Measurements from ENCODE around the gene CNTFR.

CNTFR gene

GRCh38 chr9:34590381-34591247, 1.1 kb upstream of the CNTFR start:
- no peak for DNase-seq (ENCODE audit: low spot score)

GRCh38 chr9:34588671-34589635, 571 bp downstream of the CNTFR start:
- DNase-seq (ENCODE audit: low spot score), result no peak

DNA sequence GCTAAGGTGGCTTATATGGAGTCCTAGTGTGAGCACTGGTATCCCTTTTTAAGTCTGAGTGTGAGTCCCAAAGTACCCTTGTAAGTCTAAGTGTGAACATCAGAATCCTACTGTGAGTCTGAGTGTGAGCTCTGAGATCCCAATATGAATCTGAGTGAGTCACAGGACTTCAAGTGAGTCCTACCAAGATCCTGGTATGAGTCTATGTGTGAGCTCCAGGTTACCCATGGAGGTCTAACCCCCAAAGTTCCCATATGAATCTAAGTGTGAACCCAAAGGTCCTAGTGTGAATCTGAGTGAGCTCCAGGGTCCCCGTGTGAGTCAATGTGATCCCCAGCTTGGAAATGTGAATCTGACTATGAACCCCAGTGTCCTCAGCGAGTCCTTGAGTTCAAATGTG, 2.3 kb downstream of the CNTFR start:
- no peak for DNase-seq (ENCODE audit: low spot score)

GRCh38 chr9:34585946-34586669, 3.4 kb downstream of the CNTFR start:
- DNase-seq (ENCODE audit: low spot score), result no peak

- no peak for DNase-seq (ENCODE audit: low spot score)
Measured at GRCh38 chr9:34584970-34585369, 4.6 kb downstream of the CNTFR start.

- no peak for DNase-seq (ENCODE audit: low spot score)
Measured at GRCh38 chr9:34582787-34583186, 6.7 kb downstream of the CNTFR start.

DNA sequence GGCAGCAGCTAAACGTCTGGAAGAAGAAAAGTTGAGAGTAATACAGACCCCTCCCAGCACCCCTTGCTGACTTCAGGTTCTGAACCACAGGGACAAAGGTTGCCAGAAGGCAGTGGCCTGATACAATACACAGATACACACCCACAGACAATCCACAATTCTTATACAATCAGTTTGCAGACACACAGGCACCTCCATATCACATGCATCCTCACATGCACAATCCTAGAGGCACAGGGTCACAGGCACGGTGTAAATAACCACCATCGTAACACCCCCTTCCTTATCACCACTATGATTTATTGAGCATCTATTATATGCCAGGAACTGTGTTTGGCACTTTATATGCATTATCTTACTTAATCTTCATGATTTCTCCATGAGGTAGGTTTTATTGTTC, 8.2 kb downstream of the CNTFR start:
- DNase-seq (ENCODE audit: low spot score), result no peak

DNA sequence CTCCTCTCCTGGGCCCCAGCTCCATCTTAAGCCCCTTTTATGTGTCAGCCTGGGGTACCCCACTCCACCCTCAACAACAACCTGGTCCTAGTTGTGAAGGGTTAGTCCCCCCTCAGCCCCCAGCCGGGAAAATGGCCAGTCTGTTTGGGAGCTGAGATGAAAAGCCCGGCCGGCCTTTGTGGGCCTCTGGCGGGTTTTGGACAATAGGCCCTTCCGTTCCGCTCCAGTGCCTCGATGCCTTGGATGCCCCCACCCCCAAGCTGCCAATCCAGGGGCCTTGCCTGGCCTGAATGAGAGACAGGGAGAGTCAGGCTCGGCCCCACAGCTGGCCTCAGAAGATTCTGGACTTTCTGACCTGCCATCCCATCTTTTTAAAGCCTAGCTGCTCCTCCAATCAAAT, 9.2 kb downstream of the CNTFR start:
- no peak for DNase-seq (ENCODE audit: low spot score)

GRCh38 chr9:34579808-34580163, 9.7 kb downstream of the CNTFR start:
- DNase-seq (ENCODE audit: low spot score), result no peak

DNA sequence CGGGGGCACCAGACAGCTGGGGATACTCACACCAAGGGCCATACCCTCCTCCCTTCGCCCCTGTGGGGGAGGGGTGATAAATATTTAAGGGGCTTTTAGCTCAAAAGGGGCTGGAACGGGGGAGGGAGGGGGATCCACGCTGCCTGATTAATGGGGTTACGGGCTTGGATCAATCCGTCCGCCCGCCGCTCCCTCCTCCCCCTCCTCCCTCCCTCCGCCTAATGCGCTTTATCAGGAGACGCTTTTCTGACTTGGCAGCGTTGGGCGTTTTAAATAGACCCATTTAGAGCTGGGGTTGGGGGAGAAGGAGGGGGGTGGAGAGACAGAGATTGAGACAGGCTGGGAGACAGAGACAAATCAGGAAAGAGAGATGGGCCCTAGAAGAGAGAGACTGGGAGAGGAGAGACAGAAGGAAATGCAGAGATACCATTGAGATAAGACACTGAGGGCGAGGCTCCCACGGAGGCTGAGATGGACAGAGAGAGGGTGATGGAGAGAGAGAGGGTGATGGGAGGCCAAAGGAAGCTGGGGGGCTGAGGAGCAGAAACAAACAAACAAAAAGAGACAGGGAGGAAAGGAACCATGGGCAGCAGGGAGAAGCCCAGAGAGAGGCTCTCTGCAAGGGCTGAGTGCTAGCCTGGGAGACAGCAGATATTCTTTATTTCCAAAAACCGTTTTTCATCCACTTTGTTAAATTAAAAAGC, 10.3 kb downstream of the CNTFR start:
- DNase-seq (ENCODE audit: low spot score), result no peak

DNA sequence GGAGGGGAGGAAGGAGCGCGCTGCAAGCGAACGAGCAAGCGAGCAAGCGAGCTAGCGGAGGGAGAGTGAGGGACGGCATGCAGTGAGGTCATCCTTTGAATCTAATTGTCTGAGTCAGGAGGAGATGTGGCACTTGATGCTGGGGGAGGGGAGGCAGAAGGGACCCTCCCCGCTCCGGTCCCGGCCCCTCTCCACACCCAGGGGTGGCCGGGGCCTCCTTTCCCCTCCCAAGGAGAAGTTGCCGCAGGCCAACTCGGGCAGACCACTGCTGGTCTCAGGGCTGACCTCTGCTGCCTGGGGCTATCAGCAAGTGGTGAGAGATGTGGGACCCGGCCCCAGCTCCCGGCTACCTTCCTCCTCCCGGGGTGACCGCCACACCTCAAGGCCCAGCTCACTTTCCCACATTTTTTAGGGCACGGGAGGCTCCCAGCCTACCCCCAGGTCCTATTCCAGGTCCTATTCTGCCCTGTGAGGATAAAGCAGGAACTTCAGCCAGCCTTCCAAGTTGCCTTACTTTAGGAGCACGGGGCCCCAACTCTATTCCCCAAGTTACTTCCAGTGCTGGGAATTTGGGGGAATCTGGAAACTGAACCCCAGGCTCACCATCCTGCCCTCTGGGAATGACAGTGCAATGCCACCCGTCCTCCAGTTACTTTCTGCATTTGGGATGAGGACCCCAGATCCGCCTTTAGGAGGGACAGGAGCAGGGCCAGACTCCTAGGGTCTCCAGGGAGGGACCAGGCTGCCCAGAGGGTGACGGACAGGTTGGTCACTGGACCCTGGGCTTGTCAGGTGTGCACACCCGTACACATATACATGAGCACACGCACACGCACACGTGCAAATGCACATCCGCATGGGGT, 11.1 kb downstream of the CNTFR start:
- no peak for DNase-seq (ENCODE audit: low spot score)

DNA sequence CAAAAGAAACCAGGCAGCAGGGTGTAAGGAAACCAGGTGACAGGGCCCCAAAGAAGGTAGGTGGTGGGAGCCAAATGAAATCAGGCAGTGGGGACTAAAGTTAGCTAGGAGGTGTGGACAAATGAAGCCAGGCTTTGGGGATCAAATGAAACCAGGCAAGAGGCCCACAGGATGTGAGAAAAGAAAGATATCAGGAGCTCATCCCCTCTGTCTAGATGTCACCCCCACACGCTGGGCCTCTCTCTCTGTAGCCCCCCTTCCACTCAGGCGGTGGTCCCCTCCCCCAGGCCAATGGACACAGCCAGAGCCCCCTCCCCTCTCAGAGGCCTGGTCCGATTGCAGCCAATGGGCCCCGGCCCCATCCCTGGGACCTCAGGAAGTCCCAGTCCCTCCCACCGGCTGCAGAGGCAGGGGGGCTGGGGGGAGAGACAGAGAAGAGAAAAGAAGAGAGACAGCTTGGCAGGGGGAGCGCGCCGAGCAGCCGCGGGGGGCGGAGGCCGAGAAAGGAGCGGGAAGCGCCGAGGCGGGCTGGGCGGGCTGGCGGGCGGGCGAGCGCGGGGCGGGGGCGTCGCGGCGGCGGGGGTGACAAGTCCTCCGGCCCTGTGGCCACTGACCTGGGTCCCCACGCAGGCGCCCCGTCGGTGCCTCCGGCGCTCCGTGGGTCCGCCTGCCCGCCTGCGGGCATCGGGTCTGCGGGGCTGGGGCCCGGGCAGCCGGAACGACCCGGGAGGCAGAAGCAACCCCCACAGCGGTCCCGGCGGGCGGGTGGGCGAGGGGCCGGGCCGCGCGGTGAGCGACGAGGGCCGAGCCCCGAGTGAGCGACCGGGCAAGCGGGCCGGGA, 11.9 kb downstream of the CNTFR start:
- no peak for DNase-seq (ENCODE audit: low spot score)

DNA sequence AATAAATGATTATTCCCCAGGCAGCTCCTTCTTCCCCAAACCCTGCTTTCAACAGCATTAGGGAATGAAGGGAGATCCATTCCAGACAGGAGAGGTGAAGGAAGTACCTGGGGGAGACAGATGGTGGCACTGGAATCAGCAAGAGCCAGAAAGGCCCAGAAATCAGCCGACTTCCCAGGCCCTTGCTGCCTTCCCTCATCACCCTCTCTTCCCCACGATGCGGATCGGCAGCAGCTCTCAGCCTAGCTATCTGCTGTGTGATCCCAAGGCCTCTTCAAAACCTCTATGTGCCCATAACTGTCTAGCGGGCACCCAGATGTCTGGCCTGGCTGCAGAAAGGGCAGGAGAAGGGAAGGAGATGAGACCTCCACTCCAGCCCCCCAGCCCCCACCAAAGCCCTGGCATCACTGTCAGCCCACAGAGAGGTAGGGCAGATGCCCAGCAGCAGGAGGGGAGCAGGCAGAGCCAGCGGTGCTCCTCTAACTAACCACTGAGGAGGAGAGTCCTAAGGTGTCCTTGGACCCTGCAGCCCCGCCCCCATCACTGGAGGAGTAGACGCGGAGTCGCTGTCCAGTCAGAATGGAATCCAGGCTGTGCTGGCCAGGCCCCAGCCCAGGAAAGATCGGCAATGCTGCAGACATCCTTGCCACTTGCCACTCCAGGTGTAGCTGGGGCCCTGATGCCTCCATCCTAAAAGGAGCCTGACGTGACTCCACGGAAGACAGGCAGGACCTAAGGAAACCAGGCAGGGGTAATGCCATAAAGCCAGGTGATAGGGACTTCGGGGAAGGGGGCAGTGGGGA, 12.7 kb downstream of the CNTFR start:
- no peak for DNase-seq (ENCODE audit: low spot score)

- no peak for DNase-seq (ENCODE audit: low spot score)
Measured at GRCh38 chr9:34575862-34576596, 13.5 kb downstream of the CNTFR start.

- no peak for DNase-seq (ENCODE audit: low spot score)
Measured at GRCh38 chr9:34575241-34575640, 14.3 kb downstream of the CNTFR start.

- no peak for DNase-seq (ENCODE audit: low spot score)
Measured at GRCh38 chr9:34574571-34574970, 15.0 kb downstream of the CNTFR start.

DNA sequence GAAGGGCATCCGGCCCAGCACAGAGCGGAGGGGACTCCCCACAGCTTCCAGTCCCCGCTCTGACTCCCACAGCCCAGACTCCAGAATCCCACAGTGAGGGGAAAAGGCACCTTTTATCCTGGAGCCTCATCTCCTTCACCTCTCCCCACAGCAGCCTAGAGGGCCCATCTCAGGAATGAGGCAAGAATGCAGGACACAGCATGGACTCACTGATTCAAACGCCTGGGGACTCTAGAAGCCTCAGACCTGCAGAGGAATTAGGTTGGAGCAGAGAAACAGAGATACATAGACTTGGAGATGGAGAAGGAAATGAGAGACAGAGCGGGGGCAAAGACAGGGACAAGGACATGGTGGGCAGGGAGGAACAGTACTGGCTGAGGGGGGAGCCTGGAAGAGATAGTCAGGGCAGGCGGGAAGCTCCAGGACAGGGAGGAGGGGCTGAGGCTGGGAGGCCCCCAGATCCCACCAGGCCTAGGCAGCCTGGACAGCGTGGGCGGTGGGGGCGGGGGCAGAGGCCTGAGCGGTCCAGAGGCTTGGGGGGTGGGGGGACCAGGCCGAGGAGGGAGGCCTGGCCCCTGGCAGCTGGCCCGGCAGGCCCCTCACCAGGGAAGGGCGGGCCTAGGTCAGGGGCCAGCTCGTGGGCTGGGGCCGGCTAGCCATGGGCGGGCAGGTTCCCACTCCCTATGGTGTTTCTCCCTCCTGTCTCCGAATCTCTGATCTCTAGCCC, 15.8 kb downstream of the CNTFR start:
- DNase-seq (ENCODE audit: low spot score), result no peak

GRCh38 chr9:34572628-34573027, 16.9 kb downstream of the CNTFR start:
- no peak for DNase-seq (ENCODE audit: low spot score)
